Suprapubic skin (tissue), 3 donors: Measurements from ENCODE around the gene RPL15.

Experiments used
- CTCF ChIP-seq, 2 donors: fragments of 200-600 bp in 1 of 2; fragments of 450-650 bp in 1 of 2; sonication (generic) in 1 of 2; IDR thresholded peaks; one replicate each; pipeline ENCODE4 v1.5.1; 2016 to 2019; ENCODE audit warnings: antibody characterized with exemption in 2 of 2, mild to moderate bottlenecking in 1 of 2, moderate library complexity in 1 of 2
- EP300 ChIP-seq: sonication (generic); formaldehyde crosslinking; IDR thresholded peaks from one replicate; pipeline ENCODE4 v1.6.1; 2017; ENCODE audit warnings: antibody characterized with exemption

GRCh38 chr3:23952646-23953045, 35.7 kb downstream of the RPL15 start:
- TF ChIP-seq CTCF (IDR thresholded peaks at IDR 0.05) (no peak), EP300 (no peak)
